ENCODE results near the gene RD3L.

RD3L gene

GRCh38 chr14:103894723-103895059 lies 47.6 kb downstream of the RD3L start:
- DNase-seq = no peak

DNA sequence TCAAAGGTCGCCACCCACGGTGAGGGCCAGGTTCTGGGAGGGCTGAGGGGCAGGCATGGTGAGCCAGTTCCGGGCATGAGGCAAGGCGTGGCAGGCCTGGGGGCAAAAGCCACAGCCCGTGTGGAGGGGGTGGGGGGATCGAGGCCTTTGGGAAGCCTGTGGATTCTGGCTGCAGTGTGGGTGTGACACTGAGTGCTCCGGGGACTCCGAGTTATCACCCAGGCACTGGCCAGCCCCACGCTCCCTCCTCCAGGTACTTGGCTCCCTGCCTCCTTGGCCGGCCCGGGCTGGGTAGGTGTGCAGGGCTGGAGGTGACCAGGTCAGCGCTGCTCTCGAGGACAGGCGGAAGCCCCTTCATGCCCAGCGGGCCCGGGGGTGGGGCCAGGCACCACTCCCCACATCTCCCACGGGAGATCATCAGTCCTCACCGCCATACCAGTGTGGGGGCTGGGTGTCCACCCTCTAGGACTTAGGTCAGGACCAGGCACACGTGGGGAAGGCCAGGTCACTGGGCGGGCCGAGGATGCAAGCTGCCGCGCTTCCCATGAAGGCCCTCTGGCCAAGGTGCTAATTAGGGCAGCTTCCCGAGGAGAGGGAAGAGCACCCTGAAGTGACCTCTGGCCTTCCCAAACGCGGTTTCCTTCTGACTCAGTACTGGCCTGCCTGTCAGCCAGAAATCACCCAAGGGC lies 48.2 kb downstream of the RD3L start:
- no peak for DNase-seq

GRCh38 chr14:103892247-103892646 lies 50.1 kb downstream of the RD3L start:
- no peak for DNase-seq

DNA sequence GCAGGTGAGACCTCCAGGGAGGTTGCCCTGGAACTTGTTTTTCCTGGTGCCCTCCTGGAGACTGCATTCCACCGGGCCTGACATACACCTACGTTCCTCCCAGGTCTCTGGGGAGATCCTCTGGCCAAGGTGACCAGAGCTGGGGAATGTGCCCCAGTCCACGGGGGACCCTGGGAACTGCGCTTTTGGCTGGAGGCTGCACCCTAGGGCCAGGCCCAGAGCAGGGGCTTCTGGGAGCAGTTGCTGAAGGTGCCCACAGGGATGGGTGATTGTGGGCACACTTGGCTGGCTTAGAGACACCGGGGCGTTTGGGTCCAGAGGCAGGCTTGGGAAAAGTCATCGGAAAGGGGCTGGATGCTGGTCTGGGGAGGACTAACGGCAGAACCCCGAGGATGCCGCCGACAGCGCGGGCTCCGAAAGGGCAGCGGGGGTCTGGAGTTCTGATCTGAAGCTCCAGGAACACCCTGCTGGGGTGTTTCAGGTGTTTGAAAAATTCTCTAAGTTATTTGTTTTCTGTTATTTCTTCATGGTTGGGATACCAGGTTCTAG lies 50.6 kb downstream of the RD3L start:
- no peak for DNase-seq

- DNase-seq = no peak
Observed at GRCh38 chr14:103890821-103891666, 51.3 kb downstream of the RD3L start.
